Epithelial cell of proximal tubule (primary cell): Measurements from ENCODE around the gene TLDC2. TPM values are rescaled to one million over a fixed set of nuclear protein-coding genes. Genes with fewer than 3 reads are reported as not detected.

Source experiments
- DNase-seq: peaks from one replicate; pipeline ENCODE4 v3.0.0-alpha.2; 2011; ENCODE audit warnings: low read depth
- H3K4me3 ChIP-seq: 2 replicates; pipeline ENCODE4 v1.5.1; 2011; ENCODE audit warnings: low read depth, mild to moderate bottlenecking, low read length
- total RNA-seq: library from RNA; depleted of rRNA; stranded (reverse); fragments of >200 nt; gene quantifications from 2 replicates; pipeline ENCODE4 v1.2.3, GENCODE V29; 2015
- TF ChIP-seq, protein P1 (sequence below): conservative IDR thresholded peaks from 2 replicates; pipeline ENCODE4 v1.5.1; 2012; ENCODE audit warnings: low read depth, mild to moderate bottlenecking, low read length

Gene TLDC2
- total RNA-seq, 1 donor from 2014 or later = 0.17 TPM

DNA sequence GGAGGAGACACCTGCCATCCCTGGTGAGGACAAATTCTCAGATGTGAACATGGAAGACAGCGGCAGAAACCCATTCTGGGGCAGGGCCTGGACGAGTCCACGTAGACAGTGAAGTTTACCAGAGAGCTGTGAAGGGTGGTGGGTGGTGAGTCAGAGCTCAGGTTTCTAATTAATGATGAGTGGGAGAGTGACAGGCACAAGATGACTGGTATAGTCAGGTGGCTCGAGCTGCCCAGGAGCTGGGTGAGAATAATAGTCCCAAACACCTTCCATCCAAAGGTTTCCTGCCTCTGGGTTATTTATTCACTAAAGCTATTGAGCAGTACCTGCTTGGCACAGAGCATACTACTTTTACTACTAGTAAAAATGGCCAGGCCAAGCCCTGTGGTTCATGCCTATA lies 6.0 kb downstream of the TLDC2 start:
- TF ChIP-seq, protein P1, sequence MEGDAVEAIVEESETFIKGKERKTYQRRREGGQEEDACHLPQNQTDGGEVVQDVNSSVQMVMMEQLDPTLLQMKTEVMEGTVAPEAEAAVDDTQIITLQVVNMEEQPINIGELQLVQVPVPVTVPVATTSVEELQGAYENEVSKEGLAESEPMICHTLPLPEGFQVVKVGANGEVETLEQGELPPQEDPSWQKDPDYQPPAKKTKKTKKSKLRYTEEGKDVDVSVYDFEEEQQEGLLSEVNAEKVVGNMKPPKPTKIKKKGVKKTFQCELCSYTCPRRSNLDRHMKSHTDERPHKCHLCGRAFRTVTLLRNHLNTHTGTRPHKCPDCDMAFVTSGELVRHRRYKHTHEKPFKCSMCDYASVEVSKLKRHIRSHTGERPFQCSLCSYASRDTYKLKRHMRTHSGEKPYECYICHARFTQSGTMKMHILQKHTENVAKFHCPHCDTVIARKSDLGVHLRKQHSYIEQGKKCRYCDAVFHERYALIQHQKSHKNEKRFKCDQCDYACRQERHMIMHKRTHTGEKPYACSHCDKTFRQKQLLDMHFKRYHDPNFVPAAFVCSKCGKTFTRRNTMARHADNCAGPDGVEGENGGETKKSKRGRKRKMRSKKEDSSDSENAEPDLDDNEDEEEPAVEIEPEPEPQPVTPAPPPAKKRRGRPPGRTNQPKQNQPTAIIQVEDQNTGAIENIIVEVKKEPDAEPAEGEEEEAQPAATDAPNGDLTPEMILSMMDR = no peak
- peak; percentile 82 for DNase-seq
- H3K4me3 ChIP-seq = no peak overlapping the region

DNA sequence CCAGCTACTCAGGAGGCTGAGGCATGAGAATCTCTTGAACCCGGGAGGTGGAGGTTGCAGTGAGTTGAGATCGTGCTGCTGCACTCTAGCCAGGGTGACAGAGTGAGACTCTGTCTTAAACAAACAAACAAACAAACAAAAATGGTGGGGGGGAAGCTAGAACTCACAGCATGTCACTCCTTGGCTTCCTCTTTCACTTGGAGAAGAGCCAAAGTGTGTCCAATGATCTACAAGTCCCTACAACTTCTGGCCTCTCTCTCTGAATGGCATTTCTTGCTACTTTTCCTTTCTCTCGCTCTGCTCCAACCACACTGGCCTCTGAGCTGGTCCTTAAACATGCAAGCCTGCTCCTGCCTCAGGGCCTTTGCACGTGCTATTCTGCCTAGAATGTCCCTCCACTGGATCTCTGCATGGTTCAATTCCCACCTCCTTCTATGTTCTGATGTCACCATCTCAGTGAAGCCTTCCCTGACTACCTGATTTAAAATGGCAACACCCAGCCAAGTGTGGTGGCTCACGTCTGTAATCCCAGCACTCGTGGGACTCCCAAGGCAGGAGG lies 8.1 kb downstream of the TLDC2 start:
- H3K4me3 ChIP-seq = no peak overlapping the region
- TF ChIP-seq, protein P1 = no peak
- no peak for DNase-seq

DNA sequence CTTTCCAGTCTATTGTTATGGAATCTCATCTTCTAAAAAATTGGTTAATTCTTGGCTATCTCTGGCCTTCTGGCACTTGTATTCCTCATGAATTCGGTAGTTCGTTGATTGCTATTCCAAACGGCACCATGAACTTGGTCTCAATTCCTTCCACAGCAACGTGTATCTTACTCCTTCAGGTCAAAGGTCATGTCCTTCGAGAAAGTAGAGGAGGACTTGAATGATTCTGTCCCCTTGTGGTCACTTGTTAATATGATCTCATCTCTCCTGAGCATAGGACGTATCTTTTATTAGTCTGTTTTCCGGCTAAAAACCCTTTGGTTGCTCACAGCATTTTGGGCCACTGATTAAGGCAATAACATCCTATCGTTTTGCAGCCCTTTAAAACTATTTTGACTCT lies 9.4 kb downstream of the TLDC2 start:
- DNase-seq = no peak
- TF ChIP-seq, protein P1 = peak; percentile 15
- no peak overlapping the region for H3K4me3 ChIP-seq

GRCh38 chr20:36886859-36887751 lies 11.2 kb downstream of the TLDC2 start:
- DNase-seq = no peak
- TF ChIP-seq, protein P1 = peak; percentile 98
- no peak overlapping the region for H3K4me3 ChIP-seq

DNA sequence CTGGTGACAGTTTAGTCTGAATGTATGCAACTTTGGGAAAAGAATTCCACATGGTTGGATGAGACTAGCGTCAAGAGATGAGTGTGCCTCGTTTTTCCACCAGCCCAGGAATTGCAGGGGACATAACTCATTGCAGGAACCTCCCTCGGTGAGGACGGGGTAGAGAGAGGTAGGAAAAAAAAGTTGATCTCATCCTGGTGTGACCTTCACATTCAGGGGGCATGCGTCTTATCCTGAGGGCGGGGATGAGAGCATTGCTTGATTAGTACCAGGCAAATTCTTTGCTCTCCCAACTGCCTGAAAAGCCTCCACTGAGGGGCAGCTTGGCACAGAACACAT lies 11.8 kb downstream of the TLDC2 start:
- DNase-seq = no peak
- no peak overlapping the region for H3K4me3 ChIP-seq
- TF ChIP-seq, protein P1 = no peak

DNA sequence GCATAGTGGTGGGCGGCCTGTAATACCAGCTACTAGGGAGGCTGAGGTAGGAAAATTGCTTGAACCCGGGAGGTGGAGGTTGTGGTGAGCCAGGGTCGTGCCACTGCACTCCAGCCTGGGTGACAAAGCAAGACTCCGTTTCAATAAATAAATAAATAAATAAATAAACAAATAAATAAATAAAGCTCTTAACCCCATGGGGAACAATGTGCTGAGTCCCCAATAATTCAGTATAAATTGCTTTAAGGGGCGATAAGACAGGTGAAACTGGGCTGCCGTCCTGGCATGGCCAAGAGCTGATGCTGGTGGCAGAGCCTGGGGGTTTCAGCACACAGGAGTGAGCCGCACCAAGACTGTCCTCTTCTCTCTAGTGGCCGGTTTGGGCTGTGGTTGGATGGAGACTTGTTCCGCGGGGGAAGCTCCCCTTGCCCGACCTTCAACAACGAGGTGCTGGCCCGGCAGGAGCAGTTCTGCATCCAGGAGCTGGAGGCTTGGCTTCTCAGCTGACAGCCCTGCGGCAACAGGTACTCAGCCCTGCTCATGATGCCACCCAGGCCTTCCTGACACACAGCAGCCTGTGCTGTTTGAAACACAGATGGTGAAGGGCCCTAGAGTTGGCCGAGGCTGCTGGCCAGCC lies 13.1 kb downstream of the TLDC2 start:
- H3K4me3 ChIP-seq = no peak overlapping the region
- TF ChIP-seq, protein P1 = no peak
- no peak for DNase-seq

DNA sequence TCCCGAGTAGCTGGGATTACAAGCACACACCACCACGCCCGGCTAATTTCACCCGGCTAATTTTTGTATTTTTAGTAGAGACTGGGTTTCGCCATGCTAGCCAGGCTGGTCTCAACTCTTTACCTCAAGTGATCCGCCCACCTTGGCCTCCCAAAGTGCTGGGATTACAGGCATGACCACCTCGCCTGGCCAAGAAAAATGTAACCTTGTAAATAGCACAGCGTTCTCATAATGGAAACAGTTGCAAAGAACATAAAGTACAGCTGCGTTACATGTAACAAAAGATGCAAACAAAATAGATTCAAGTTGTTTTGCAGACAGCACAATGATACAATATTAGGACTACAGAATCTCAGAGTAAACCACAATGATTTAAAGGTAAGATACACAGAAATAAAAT lies 14.6 kb downstream of the TLDC2 start:
- TF ChIP-seq, protein P1 = no peak
- DNase-seq = no peak
- no peak overlapping the region for H3K4me3 ChIP-seq
